RWPE1 (cell line): ENCODE measurements around the gene DYNLT1.
"Not testable (repeated sequence)": the region's sequence is repeated elsewhere in the genome, so short reads cannot be mapped to it uniquely, and the experiment has no call there.

Experiments used
- CTCF ChIA-PET: fragments of 350-600 bp; sonication (Branson Sonifier 250); formaldehyde crosslinking; extraction: SDS; loops from one replicate; lab custom pipeline; 2021; lab: Yijun Ruan, JAX
- POLR2A ChIA-PET: fragments of 400-600 bp; formaldehyde crosslinking; extraction: SDS; loops from one replicate; lab custom pipeline; 2020; ENCODE audit warnings: antibody characterized with exemption; ENCODE audit not compliant: low non-redundant PET; lab: Yijun Ruan, JAX
- DNase-seq: peaks from one replicate; pipeline ENCODE4 v3.0.0; 2012; ENCODE audit warnings: low spot score
- H3K27ac ChIP-seq: fragments of 450-650 bp; 2 replicates; pipeline ENCODE4 v1.5.1; 2017
- TF ChIP-seq, protein P1 (sequence below): fragments of 450-650 bp; conservative IDR thresholded peaks from 2 replicates; pipeline ENCODE4 v1.5.1; 2017; ENCODE audit warnings: low read depth, mild to moderate bottlenecking

DYNLT1 gene

DNA sequence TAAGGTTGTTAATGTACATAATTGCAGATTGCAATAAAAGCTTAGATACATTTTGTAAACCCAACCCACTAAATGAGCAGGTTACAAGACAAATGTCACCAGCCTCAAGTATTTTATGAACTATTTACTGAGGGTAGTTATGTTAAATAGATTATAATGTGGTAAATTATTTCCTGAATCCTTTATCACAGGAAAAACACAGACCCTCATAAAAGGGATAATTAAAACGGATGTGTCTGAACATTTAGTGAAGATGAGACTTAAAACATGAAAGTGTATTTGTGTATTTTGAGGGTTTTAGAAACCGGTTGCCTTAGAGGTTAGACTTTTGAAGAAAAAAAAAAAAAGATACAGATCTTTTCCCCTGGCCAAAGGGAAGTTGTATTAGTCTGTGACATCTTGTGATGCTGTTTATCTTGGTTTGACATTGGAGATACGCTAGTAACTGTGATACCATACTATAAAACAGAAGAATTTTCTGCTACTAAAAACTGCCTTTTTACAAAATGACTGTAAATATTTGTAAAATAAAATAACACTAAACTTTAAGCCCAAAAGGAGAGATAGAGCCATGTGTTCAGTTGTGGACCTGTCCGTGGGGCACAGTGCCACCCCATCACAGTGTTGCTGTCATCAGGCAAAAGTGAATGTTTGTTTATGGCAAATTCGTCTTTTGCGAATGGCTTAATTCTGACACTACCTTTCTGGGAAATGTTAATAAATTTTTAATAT is 9.7 kb downstream of the DYNLT1 start:
- CTCF ChIA-PET, result interaction anchor here (1.2 kb wide), 1 partner anchor 57 kb away, joined by 6 read pairs; no protein-coding TSS in a partner anchor
- TF ChIP-seq, protein P1, sequence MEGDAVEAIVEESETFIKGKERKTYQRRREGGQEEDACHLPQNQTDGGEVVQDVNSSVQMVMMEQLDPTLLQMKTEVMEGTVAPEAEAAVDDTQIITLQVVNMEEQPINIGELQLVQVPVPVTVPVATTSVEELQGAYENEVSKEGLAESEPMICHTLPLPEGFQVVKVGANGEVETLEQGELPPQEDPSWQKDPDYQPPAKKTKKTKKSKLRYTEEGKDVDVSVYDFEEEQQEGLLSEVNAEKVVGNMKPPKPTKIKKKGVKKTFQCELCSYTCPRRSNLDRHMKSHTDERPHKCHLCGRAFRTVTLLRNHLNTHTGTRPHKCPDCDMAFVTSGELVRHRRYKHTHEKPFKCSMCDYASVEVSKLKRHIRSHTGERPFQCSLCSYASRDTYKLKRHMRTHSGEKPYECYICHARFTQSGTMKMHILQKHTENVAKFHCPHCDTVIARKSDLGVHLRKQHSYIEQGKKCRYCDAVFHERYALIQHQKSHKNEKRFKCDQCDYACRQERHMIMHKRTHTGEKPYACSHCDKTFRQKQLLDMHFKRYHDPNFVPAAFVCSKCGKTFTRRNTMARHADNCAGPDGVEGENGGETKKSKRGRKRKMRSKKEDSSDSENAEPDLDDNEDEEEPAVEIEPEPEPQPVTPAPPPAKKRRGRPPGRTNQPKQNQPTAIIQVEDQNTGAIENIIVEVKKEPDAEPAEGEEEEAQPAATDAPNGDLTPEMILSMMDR, result no peak
- POLR2A ChIA-PET, result no interaction called here
- DNase-seq, result no peak
- H3K27ac ChIP-seq, result no peak overlapping the region

DNA sequence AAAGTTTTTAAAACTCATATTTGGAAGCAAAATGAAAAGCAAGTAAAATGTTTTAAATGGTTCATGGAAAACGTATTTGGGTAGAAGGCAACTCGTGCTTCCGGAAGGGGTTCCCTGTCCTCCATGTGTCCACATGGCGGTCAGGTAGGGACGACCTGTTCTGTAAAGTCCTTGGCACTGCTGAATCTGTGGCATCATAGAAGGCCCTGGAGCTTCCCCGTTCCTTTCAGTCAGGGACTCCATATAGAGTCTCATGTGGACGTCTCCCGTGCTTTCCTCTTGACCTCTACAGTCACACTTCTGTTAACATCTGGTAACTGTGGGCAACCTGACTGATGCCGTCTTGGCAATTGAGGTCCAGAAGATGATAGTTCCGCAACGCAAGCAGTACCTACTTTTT is 11.4 kb downstream of the DYNLT1 start:
- POLR2A ChIA-PET, result no interaction called here
- CTCF ChIA-PET, result no interaction called here
- H3K27ac ChIP-seq, result peak overlapping the region; percentile 52
- TF ChIP-seq, protein P1, result no peak
- DNase-seq, result no peak

- POLR2A ChIA-PET, DNase-seq, CTCF ChIA-PET: not testable (repeated sequence)
- peak overlapping the region; percentile 52 for H3K27ac ChIP-seq
Measured at GRCh38 chr6:158632538-158633119, 11.9 kb downstream of the DYNLT1 start.

DNA sequence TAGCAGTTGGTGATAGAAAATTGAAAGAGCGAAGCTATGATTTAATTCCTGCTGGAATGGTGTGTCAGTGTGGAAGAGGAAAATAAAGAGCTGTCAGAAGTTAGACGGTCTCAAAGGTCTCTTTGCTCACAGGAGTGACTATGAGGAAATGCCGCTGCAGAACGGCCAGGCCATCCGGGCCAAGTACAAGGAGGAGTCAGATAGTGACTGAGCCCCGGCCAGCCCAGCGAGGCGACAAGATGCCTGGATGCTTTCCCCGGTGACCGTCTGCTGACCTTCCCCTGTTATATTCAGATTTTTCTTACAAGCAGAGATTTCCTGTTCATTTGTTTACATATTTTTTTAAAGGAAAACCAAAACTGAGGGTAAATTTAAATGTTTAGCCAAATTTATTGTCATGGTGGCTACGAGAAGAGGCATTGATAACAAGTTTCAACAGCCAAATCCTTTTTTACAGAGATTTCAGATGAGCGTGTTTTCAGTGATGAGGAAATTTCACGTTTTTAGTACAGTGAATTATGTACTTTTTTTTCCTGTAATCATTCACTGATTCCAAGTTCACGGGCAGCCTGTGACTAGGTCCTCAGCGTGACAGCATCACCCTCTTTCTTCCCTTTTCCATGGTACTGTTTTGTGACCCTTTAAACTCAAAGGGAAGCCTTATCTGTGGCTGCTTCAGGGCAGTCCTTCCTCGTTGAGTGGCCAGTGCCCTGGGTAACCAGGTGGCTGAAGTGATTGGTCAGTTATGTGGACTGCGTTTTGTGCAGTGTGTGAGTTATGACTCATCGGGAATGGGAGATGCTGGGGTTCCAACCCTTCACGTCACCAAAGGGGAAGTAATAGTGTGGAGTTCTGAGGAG is 12.6 kb downstream of the DYNLT1 start:
- TF ChIP-seq, protein P1, result no peak
- CTCF ChIA-PET, result no interaction called here
- peak overlapping the region; percentile 60 for H3K27ac ChIP-seq
- DNase-seq, result no peak
- POLR2A ChIA-PET, result no interaction called here

DNA sequence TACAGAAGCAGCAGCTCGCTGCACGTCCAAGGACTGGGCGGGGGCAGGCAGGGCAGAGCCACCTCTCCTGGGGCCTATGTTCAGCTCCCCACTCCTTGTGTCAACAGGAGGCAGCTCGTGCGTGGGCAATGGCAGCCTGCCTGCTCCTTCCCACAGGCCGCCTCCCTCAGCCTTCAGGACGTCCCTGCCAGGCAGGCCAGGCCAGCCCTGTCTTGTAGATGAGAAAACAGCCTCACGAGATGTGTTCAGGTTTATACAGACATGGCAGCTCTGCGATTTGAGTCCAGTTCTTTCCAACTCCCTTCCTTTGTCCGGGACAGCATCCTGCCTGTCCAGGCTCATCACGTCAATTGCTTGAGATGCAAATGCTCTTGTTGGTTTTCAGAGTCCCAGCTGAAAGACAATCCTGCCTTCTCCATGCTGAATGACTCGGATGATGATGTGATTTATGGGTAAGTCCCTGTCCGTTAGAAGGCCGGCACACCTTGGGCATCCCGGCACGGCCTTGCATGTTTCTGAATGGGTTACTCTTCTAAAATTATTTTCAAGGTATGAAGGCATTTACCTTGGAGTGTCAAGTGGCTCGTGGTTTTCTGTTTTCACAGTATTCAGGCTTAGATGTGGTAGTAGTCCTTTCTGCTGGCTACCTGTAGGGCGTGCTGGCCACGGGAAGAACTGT is 13.5 kb downstream of the DYNLT1 start:
- TF ChIP-seq, protein P1, result no peak
- no peak for DNase-seq
- H3K27ac ChIP-seq, result peak overlapping the region; percentile 60
- ChIA-PET CTCF (no interaction called here), POLR2A (no interaction called here)

- H3K27ac ChIP-seq, result 0 out of 2 replicates have a peak overlapping the region, but pooled peaks have one; percentile 10
- POLR2A ChIA-PET, result no interaction called here
- TF ChIP-seq, protein P1, result no peak
- no peak for DNase-seq
- CTCF ChIA-PET, result no interaction called here
Measured at GRCh38 chr6:158629367-158630221, 14.9 kb downstream of the DYNLT1 start.
